OCI-LY1 (cell line): ENCODE data around the gene PDE3A.

Experiments
- EZH2 ChIP-seq: fragments of 200-600 bp; sonication (generic), shearing (Covaris generic); IDR thresholded peaks from 2 replicates; pipeline ENCODE4 v1.8.0; 2017; ENCODE audit warnings: borderline replicate concordance, mixed run types, mild to moderate bottlenecking, antibody characterized with exemption, low read length, moderate library complexity, mixed read lengths
- TF ChIP-seq, protein P1 (sequence below): fragments of 200-600 bp; sonication (generic), shearing (Covaris generic); IDR thresholded peaks from 2 replicates; pipeline ENCODE4 v1.5.1; 2017; ENCODE audit warnings: mild to moderate bottlenecking, antibody characterized with exemption, low read length, moderate library complexity, mixed read lengths

DNA sequence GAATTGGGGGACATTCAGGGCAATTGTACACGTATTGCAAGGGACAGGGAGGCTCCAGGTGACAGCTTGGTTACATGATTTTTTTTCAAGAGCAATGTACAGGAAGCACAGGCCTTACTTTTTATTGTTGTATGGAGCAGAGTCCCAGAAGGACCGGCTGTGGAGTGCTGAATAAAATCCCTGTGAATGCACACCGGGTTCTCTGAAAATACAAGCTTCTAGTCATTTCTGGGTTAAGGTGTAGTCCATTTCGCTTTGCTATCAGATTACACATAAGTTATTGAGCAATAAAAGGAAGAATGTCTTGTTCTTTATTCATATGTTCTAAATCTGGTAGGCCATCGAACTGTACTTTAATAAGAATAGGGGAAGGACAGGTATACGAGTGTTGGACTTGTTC, 52.2 kb downstream of the PDE3A start:
- TF ChIP-seq, protein P1, sequence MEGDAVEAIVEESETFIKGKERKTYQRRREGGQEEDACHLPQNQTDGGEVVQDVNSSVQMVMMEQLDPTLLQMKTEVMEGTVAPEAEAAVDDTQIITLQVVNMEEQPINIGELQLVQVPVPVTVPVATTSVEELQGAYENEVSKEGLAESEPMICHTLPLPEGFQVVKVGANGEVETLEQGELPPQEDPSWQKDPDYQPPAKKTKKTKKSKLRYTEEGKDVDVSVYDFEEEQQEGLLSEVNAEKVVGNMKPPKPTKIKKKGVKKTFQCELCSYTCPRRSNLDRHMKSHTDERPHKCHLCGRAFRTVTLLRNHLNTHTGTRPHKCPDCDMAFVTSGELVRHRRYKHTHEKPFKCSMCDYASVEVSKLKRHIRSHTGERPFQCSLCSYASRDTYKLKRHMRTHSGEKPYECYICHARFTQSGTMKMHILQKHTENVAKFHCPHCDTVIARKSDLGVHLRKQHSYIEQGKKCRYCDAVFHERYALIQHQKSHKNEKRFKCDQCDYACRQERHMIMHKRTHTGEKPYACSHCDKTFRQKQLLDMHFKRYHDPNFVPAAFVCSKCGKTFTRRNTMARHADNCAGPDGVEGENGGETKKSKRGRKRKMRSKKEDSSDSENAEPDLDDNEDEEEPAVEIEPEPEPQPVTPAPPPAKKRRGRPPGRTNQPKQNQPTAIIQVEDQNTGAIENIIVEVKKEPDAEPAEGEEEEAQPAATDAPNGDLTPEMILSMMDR = no peak
- no peak for TF ChIP-seq EZH2
